SK-N-SH treated with all-trans-retinoic acid at 6 μM for 48 hours (cell line): ENCODE results near the gene NKX6-2.

Source experiments
- ATAC-seq: fragments of 200-7000 bp; cut with Tn5 transposase; 3 replicates; pipeline ENCODE4 v1.9.1; 2020; ENCODE audit warnings: mild to moderate bottlenecking, moderate library complexity
- ARNTL ChIP-seq: fragments of 450-650 bp; formaldehyde crosslinking; IDR thresholded peaks from 2 replicates; pipeline ENCODE4 v1.5.0; 2020; ENCODE audit warnings: low read depth, mild to moderate bottlenecking, moderate library complexity, borderline replicate concordance
- BACH2 ChIP-seq: fragments of 250-450 bp; sonication (Bioruptor Pico); IDR thresholded peaks from 2 replicates; pipeline ENCODE4 v1.9.0; 2021; ENCODE audit warnings: mild to moderate bottlenecking, borderline replicate concordance
- CSDC2 ChIP-seq: fragments of 250-450 bp; sonication (Bioruptor Pico); IDR thresholded peaks from 2 replicates; pipeline ENCODE4 v1.5.0; 2020; ENCODE audit warnings: mild to moderate bottlenecking, moderate library complexity
- GLIS3 ChIP-seq: fragments of 250-450 bp; sonication (Bioruptor Pico); IDR thresholded peaks from 2 replicates; pipeline ENCODE4 v1.5.0; 2020; ENCODE audit warnings: mild to moderate bottlenecking, moderate library complexity
- ISL1 ChIP-seq: fragments of 250-450 bp; sonication (Bioruptor Pico); IDR thresholded peaks from 2 replicates; pipeline ENCODE4 v2.1.2; 2022; ENCODE audit warnings: mild to moderate bottlenecking, moderate library complexity
- PPARA ChIP-seq: fragments of 250-450 bp; sonication (Bioruptor Pico); IDR thresholded peaks from 2 replicates; pipeline ENCODE4 v1.5.0; 2020; ENCODE audit warnings: mild to moderate bottlenecking, borderline replicate concordance
- RARB ChIP-seq: fragments of 250-450 bp; sonication (Bioruptor Pico); IDR thresholded peaks from 2 replicates; pipeline ENCODE4 v1.8.0; 2021; ENCODE audit warnings: mild to moderate bottlenecking, moderate library complexity
- SNAI2 ChIP-seq: fragments of 250-450 bp; sonication (Bioruptor Pico); IDR thresholded peaks from 2 replicates; pipeline ENCODE4 v1.5.0; 2020; ENCODE audit warnings: mild to moderate bottlenecking, moderate library complexity
- TCF4 ChIP-seq: fragments of 250-450 bp; sonication (Bioruptor Pico); IDR thresholded peaks from 2 replicates; pipeline ENCODE4 v1.8.0; 2021; ENCODE audit warnings: mild to moderate bottlenecking, moderate library complexity, borderline replicate concordance
- TOX ChIP-seq: fragments of 250-450 bp; sonication (Bioruptor Pico); IDR thresholded peaks from 2 replicates; pipeline ENCODE4 v1.8.0; 2021; ENCODE audit warnings: mild to moderate bottlenecking, moderate library complexity, borderline replicate concordance
- ZC3H10 ChIP-seq: fragments of 250-450 bp; sonication (Bioruptor Pico); IDR thresholded peaks from 2 replicates; pipeline ENCODE4 v1.5.1; 2021; ENCODE audit warnings: mild to moderate bottlenecking, moderate library complexity
- ZFP3 ChIP-seq: fragments of 250-450 bp; sonication (Bioruptor Pico); IDR thresholded peaks from 2 replicates; pipeline ENCODE4 v1.5.0; 2020; ENCODE audit warnings: mild to moderate bottlenecking, moderate library complexity
- ZFP30 ChIP-seq: fragments of 450-650 bp; formaldehyde crosslinking; IDR thresholded peaks from 2 replicates; pipeline ENCODE4 v1.5.0; 2022; ENCODE audit warnings: mild to moderate bottlenecking, moderate library complexity
- ZNF565 ChIP-seq: fragments of 450-650 bp; formaldehyde crosslinking; conservative IDR thresholded peaks from 2 replicates; pipeline ENCODE4 v1.5.0; 2020; ENCODE audit warnings: low read depth, mild to moderate bottlenecking, moderate library complexity
- ZNF70 ChIP-seq: fragments of 450-650 bp; formaldehyde crosslinking; IDR thresholded peaks from 2 replicates; pipeline ENCODE4 v1.5.0; 2020; ENCODE audit warnings: mild to moderate bottlenecking, moderate library complexity
- ZNF8 ChIP-seq: fragments of 450-650 bp; formaldehyde crosslinking; IDR thresholded peaks from 2 replicates; pipeline ENCODE4 v1.5.0; 2020; ENCODE audit warnings: mild to moderate bottlenecking, moderate library complexity
- TF ChIP-seq, protein P1 (sequence below): fragments of 250-450 bp; sonication (Bioruptor Pico); IDR thresholded peaks from 2 replicates; pipeline ENCODE4 v1.5.0; 2020; ENCODE audit warnings: mild to moderate bottlenecking, moderate library complexity
- TF ChIP-seq, protein P2 (sequence below): fragments of 250-450 bp; sonication (Bioruptor Pico); IDR thresholded peaks from 2 replicates; pipeline ENCODE4 v1.8.0; 2020; ENCODE audit warnings: mild to moderate bottlenecking, moderate library complexity, borderline replicate concordance
- TF ChIP-seq, protein P3 (sequence below): fragments of 250-450 bp; sonication (Bioruptor Pico); IDR thresholded peaks from 2 replicates; pipeline ENCODE4 v1.5.1; 2021; ENCODE audit warnings: mild to moderate bottlenecking, moderate library complexity
- TF ChIP-seq, protein P4 (sequence below): fragments of 250-450 bp; sonication (Bioruptor Pico); IDR thresholded peaks from 2 replicates; pipeline ENCODE4 v1.5.1; 2020; ENCODE audit warnings: low read depth, mild to moderate bottlenecking, moderate library complexity

NKX6-2 gene

DNA sequence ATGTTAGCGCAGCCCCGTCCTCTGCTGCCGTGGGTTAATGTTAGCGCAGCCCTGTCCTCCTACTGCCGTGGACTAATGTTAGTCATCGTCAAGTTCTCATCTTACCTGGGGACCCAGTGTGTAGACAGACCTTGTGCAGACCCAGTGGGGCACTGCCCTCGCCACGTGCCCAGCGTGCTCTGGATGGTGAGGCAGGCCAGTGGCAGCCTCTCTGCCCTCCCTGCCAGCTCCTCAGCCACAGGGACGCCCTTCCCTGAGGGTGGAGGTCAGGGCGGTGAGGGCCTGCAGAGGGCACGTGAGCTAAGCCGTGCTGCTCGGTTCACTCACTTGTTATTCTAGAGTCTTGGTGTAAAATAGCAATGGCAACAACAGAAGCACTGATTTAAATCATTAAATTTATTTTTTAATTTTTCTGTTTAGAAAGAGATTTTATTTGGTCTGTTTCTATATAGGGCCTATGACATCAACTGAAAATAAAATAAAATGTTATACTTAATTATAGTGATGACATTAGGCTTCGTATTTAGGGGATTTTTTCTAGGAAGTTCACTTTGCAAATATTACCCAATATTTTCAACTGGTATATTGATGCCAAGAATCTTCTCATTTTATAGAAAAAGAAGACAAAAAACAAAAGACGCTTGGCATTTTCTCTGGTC, 48.4 kb downstream of the NKX6-2 start:
- ATAC-seq: no peak
- no peak for TF ChIP-seq PPARA (CRISPR knock-in tag)
- TF ChIP-seq TOX (CRISPR knock-in tag): no peak
- TF ChIP-seq, protein P1, sequence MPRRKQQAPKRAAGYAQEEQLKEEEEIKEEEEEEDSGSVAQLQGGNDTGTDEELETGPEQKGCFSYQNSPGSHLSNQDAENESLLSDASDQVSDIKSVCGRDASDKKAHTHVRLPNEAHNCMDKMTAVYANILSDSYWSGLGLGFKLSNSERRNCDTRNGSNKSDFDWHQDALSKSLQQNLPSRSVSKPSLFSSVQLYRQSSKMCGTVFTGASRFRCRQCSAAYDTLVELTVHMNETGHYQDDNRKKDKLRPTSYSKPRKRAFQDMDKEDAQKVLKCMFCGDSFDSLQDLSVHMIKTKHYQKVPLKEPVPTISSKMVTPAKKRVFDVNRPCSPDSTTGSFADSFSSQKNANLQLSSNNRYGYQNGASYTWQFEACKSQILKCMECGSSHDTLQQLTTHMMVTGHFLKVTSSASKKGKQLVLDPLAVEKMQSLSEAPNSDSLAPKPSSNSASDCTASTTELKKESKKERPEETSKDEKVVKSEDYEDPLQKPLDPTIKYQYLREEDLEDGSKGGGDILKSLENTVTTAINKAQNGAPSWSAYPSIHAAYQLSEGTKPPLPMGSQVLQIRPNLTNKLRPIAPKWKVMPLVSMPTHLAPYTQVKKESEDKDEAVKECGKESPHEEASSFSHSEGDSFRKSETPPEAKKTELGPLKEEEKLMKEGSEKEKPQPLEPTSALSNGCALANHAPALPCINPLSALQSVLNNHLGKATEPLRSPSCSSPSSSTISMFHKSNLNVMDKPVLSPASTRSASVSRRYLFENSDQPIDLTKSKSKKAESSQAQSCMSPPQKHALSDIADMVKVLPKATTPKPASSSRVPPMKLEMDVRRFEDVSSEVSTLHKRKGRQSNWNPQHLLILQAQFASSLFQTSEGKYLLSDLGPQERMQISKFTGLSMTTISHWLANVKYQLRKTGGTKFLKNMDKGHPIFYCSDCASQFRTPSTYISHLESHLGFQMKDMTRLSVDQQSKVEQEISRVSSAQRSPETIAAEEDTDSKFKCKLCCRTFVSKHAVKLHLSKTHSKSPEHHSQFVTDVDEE: no peak
- TF ChIP-seq ZC3H10 (CRISPR knock-in tag): no peak
- TF ChIP-seq GLIS3 (CRISPR knock-in tag): no peak
- TF ChIP-seq, protein P2, sequence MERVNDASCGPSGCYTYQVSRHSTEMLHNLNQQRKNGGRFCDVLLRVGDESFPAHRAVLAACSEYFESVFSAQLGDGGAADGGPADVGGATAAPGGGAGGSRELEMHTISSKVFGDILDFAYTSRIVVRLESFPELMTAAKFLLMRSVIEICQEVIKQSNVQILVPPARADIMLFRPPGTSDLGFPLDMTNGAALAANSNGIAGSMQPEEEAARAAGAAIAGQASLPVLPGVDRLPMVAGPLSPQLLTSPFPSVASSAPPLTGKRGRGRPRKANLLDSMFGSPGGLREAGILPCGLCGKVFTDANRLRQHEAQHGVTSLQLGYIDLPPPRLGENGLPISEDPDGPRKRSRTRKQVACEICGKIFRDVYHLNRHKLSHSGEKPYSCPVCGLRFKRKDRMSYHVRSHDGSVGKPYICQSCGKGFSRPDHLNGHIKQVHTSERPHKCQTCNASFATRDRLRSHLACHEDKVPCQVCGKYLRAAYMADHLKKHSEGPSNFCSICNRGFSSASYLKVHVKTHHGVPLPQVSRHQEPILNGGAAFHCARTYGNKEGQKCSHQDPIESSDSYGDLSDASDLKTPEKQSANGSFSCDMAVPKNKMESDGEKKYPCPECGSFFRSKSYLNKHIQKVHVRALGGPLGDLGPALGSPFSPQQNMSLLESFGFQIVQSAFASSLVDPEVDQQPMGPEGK (CRISPR knock-in tag): no peak
- TF ChIP-seq, protein P3, sequence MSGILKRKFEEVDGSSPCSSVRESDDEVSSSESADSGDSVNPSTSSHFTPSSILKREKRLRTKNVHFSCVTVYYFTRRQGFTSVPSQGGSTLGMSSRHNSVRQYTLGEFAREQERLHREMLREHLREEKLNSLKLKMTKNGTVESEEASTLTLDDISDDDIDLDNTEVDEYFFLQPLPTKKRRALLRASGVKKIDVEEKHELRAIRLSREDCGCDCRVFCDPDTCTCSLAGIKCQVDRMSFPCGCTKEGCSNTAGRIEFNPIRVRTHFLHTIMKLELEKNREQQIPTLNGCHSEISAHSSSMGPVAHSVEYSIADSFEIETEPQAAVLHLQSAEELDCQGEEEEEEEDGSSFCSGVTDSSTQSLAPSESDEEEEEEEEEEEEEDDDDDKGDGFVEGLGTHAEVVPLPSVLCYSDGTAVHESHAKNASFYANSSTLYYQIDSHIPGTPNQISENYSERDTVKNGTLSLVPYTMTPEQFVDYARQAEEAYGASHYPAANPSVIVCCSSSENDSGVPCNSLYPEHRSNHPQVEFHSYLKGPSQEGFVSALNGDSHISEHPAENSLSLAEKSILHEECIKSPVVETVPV: no peak
- no peak for TF ChIP-seq RARB (CRISPR knock-in tag)
- no peak for TF ChIP-seq ARNTL (CRISPR knock-in tag)
- no peak for TF ChIP-seq BACH2
- no peak for TF ChIP-seq CSDC2 (CRISPR knock-in tag)
- no peak for TF ChIP-seq SNAI2 (CRISPR knock-in tag)
- no peak for TF ChIP-seq ISL1 (CRISPR knock-in tag)
- TF ChIP-seq, all 23 proteins: peak for 0

DNA sequence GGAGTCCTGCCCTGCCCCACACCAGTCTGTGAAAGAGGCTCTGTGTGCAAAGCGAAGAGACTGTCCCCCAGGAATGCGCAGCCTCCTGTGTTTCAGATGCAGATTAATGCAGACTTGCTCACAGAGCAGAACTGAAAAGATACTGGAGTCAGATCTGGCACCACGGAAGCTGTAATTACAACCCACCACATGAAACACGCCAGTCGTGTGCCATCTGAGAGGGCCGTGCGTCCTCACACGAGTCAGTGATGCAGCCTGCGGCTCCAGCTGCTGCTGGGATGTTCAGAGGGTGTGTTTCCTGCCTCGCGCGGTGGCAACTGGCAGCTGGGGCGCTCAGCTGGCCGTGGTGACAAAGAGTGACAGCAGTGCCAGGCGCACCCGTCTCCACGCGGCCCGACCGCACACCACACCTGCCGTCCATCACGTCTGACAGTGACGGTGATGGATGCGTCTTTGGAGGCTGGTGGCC, 50.0 kb downstream of the NKX6-2 start:
- peak; percentile 13; the same call in 1 of the 3 replicates for ATAC-seq
- no peak for TF ChIP-seq CSDC2 (CRISPR knock-in tag)
- TF ChIP-seq ZFP30 (CRISPR knock-in tag): no peak
- TF ChIP-seq ZFP3 (CRISPR knock-in tag): no peak
- TF ChIP-seq TCF4 (CRISPR knock-in tag): no peak
- TF ChIP-seq BACH2: no peak
- no peak for TF ChIP-seq RARB (CRISPR knock-in tag)
- no peak for TF ChIP-seq ZNF565 (CRISPR knock-in tag)
- no peak for TF ChIP-seq ZNF70 (CRISPR knock-in tag)
- no peak for TF ChIP-seq ARNTL (CRISPR knock-in tag)
- TF ChIP-seq ZNF8 (CRISPR knock-in tag): no peak
- TF ChIP-seq TOX (CRISPR knock-in tag): no peak
- TF ChIP-seq, protein P4, sequence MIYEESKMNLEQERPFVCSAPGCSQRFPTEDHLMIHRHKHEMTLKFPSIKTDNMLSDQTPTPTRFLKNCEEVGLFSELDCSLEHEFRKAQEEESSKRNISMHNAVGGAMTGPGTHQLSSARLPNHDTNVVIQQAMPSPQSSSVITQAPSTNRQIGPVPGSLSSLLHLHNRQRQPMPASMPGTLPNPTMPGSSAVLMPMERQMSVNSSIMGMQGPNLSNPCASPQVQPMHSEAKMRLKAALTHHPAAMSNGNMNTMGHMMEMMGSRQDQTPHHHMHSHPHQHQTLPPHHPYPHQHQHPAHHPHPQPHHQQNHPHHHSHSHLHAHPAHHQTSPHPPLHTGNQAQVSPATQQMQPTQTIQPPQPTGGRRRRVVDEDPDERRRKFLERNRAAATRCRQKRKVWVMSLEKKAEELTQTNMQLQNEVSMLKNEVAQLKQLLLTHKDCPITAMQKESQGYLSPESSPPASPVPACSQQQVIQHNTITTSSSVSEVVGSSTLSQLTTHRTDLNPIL (CRISPR knock-in tag): no peak
- TF ChIP-seq PPARA (CRISPR knock-in tag): no peak
- TF ChIP-seq, protein P1: no peak
- no peak for TF ChIP-seq SNAI2 (CRISPR knock-in tag)
